ENCODE measurements around the gene MAP7D1.
"Not testable (repeated sequence)": the region's sequence is repeated elsewhere in the genome, so short reads cannot be mapped to it uniquely, and the experiment has no call there.

Gene MAP7D1

DNA sequence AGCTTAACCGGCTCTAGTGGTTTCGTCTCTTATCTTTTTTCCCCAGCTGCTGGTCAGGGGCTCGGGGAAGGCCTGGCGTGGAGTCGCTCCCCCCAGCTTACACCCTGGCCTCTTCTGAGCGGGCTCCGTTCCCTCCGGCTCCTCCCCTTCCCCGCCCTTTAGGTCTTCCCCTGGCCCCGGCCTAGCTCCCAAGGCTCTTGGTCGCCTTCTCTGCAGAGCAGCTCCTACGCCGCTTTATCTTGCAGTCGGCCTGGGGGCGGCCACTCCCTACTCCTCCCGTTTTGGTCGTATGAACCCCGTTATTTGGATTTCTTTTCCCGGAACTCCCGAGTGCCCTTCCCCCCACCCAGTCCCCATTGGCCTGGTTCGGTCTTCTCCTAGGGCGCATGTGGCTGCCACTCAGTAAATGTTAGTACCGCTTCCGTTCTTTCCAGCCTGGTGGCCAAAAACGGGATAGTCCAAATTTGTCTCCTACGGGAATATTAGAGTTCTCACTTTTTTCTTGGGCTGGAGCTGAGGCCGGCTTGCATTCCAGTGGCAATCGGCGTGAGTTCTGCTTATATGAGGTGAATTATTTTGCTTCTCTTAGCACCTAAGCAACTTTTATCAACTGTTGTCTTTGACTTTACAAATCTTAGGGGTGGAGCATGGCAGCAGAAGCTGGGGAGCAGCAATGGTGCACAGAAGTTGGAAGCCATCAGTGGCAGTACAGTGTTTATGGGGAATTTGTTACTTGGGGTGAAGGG is 68.8 kb downstream of the MAP7D1 start:
- no peak for FAIRE-seq
- peak; percentile 73 for DNase-seq (ENCODE audit: insufficient read length, low spot score)
- TF ChIP-seq, protein P1, sequence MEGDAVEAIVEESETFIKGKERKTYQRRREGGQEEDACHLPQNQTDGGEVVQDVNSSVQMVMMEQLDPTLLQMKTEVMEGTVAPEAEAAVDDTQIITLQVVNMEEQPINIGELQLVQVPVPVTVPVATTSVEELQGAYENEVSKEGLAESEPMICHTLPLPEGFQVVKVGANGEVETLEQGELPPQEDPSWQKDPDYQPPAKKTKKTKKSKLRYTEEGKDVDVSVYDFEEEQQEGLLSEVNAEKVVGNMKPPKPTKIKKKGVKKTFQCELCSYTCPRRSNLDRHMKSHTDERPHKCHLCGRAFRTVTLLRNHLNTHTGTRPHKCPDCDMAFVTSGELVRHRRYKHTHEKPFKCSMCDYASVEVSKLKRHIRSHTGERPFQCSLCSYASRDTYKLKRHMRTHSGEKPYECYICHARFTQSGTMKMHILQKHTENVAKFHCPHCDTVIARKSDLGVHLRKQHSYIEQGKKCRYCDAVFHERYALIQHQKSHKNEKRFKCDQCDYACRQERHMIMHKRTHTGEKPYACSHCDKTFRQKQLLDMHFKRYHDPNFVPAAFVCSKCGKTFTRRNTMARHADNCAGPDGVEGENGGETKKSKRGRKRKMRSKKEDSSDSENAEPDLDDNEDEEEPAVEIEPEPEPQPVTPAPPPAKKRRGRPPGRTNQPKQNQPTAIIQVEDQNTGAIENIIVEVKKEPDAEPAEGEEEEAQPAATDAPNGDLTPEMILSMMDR (IDR thresholded peaks at IDR 0.05; ENCODE audit: insufficient read depth, missing control alignments), result no peak

DNA sequence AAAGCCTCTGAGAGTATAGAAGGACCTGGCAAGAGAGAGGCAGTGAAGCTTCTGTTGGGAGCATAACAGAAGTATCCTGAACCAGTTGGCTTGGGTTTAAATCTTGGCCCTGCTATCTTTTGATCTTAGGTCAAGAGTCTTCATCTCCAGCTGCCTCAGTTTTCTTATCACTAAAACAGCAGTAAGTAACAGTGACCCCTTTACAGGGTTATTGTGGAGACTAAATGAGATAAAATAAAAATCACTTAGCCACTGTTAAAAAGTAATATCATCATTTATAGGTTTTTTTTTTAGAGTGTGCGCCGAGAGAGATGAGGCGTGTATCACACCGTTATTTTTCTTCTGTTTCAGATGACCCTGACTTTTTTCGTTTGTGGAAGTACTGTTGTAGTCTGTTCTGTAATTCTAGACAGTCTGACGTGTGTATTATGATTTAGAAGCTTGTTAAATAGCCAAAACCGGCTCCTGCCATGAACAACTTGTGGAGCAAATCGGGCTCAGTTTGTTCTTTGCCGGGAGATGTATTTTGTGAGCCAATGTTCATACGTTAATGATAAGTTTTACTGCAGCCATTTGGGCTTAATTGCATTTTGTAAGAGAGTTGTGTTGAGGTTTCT is 69.4 kb downstream of the MAP7D1 start:
- TF ChIP-seq, protein P1 (IDR thresholded peaks at IDR 0.05; ENCODE audit: insufficient read depth, missing control alignments), result no peak
- DNase-seq (ENCODE audit: insufficient read length, low spot score) (no peak), FAIRE-seq (no peak)

DNA sequence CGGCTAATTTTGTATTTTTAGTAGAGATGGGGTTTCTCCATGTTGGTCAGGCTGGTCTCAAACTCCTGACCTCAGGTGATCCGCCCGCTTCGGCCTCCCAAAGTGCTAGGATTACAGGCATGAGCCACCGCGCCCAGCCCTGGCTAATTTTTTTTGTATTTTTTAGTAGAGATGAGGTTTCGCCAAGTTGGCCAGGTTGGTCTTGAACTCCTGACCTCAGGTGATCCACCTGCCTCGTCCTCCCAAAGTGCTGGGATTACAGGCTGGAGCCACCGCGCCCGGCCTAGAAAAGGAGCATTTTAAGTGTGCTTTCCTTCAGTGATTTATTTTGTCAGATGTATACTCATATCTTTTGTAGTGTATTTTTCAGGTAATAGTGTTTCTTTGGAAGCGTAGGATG is 74.3 kb downstream of the MAP7D1 start:
- not testable (repeated sequence) for FAIRE-seq; DNase-seq (ENCODE audit: insufficient read length, low spot score)

Measured in D721Med (cell line).